Measurements from ENCODE around the gene KISS1. TPM values are rescaled to one million over a fixed set of nuclear protein-coding genes. Genes with fewer than 3 reads are reported as not detected.

KISS1 gene
- total RNA-seq, 1 donor from 2014 or later: not detected

- intact Hi-C loops (cut with micrococcal nuclease): no loop called here
- Mint-ChIP-seq H3K9me3 (no peaks in the 10 kb centered on the region), H3K27ac (no peak overlapping the region), H3K27me3 (no peaks in the 10 kb centered on the region), H3K4me3 (no peak overlapping the region), H3K4me1 (no peaks in the 10 kb centered on the region), H3K36me3 (ENCODE audit: low read depth) (no peaks in the 10 kb centered on the region)
- DNase-seq: no peak
- ChIA-PET CTCF (no interaction called here), POLR2A (no interaction called here)
- ATAC-seq (ENCODE audit: low read depth): no peak
- no peak for TF ChIP-seq CTCF (IDR thresholded peaks at IDR 0.05)
These were observed 29.8 kb upstream of the KISS1 start for GRCh38 chr1:204225841-204226735.

- DNase-seq (no peak), ATAC-seq (ENCODE audit: low read depth) (no peak)
- ChIA-PET CTCF (no interaction called here), POLR2A (no interaction called here)
- H3K36me3 Mint-ChIP-seq (ENCODE audit: low read depth): no peaks in the 10 kb centered on the region
- H3K4me1 Mint-ChIP-seq: no peaks in the 10 kb centered on the region
- no peak for TF ChIP-seq CTCF (IDR thresholded peaks at IDR 0.05)
- intact Hi-C loops (cut with micrococcal nuclease): no loop called here
- H3K9me3 Mint-ChIP-seq: no peaks in the 10 kb centered on the region
- H3K27ac Mint-ChIP-seq: no peak overlapping the region
- H3K27me3 Mint-ChIP-seq: no peaks in the 10 kb centered on the region
- no peak overlapping the region for H3K4me3 Mint-ChIP-seq
These were observed 28.4 kb upstream of the KISS1 start for GRCh38 chr1:204224655-204225054.

GRCh38 chr1:204223129-204223860 lies 27.0 kb upstream of the KISS1 start:
- Mint-ChIP-seq H3K4me3 (no peak overlapping the region), H3K27ac (no peak overlapping the region), H3K9me3 (no peaks in the 10 kb centered on the region), H3K36me3 (ENCODE audit: low read depth) (no peaks in the 10 kb centered on the region), H3K27me3 (no peaks in the 10 kb centered on the region), H3K4me1 (no peaks in the 10 kb centered on the region)
- ChIA-PET CTCF (no interaction called here), POLR2A (no interaction called here)
- ATAC-seq (ENCODE audit: low read depth) (no peak), DNase-seq (no peak)
- TF ChIP-seq CTCF (IDR thresholded peaks at IDR 0.05): no peak
- intact Hi-C loops (cut with micrococcal nuclease): no loop called here

GRCh38 chr1:204222764-204223055 lies 26.4 kb upstream of the KISS1 start:
- ATAC-seq (ENCODE audit: low read depth) (no peak), DNase-seq (no peak)
- ChIA-PET POLR2A (no interaction called here), CTCF (no interaction called here)
- intact Hi-C loops (cut with micrococcal nuclease): no loop called here
- H3K27ac Mint-ChIP-seq: no peak overlapping the region
- no peaks in the 10 kb centered on the region for H3K9me3 Mint-ChIP-seq
- peaks cover 1% of the 10 kb centered on the region for H3K27me3 Mint-ChIP-seq
- no peaks in the 10 kb centered on the region for H3K36me3 Mint-ChIP-seq (ENCODE audit: low read depth)
- H3K4me1 Mint-ChIP-seq: no peaks in the 10 kb centered on the region
- no peak for TF ChIP-seq CTCF (IDR thresholded peaks at IDR 0.05)
- no peak overlapping the region for H3K4me3 Mint-ChIP-seq

- H3K27me3 Mint-ChIP-seq: peaks cover 1% of the 10 kb centered on the region
- DNase-seq: no peak
- intact Hi-C loops (cut with micrococcal nuclease): no loop called here
- ChIA-PET CTCF (no interaction called here), POLR2A (interaction anchor here (0.5 kb wide), 1 partner anchor 155 kb away, joined by 5 read pairs; no protein-coding TSS in a partner anchor)
- H3K4me3 Mint-ChIP-seq: no peak overlapping the region
- no peak for TF ChIP-seq CTCF (IDR thresholded peaks at IDR 0.05)
- no peaks in the 10 kb centered on the region for H3K4me1 Mint-ChIP-seq
- ATAC-seq (ENCODE audit: low read depth): no peak
- no peak overlapping the region for H3K27ac Mint-ChIP-seq
- no peaks in the 10 kb centered on the region for H3K9me3 Mint-ChIP-seq
- no peaks in the 10 kb centered on the region for H3K36me3 Mint-ChIP-seq (ENCODE audit: low read depth)
These were observed 25.9 kb upstream of the KISS1 start for GRCh38 chr1:204222006-204222763.

All from activated B cell treated with CpG ODN at 0.5 μM for 24 hours (primary cell).